Neutrophil (primary cell): ENCODE results near the gene DEFB132.

Source experiments
- H3K27ac ChIP-seq: fragments of 200-600 bp; sonication (generic); 2 replicates; pipeline ENCODE4 v1.5.1; 2016; ENCODE audit warnings: mild to moderate bottlenecking, moderate library complexity
- H3K27me3 ChIP-seq: fragments of 200-600 bp; sonication (generic); 2 replicates; pipeline ENCODE4 v1.6.0; 2016; ENCODE audit warnings: mild to moderate bottlenecking
- H3K36me3 ChIP-seq: fragments of 200-600 bp; sonication (generic); 2 replicates; pipeline ENCODE4 v1.5.1; 2017
- H3K4me1 ChIP-seq, 2 experiments: fragments of 200-600 bp in 1 of 2; sonication (generic) in 1 of 2; 1 replicate in 1 of 2; 2 replicates in 1 of 2; pipeline versions ENCODE4 v1.5.1 to v1.6.1; 2013 to 2016; ENCODE audit warnings: low read depth in 1 of 2, low read length in 1 of 2, mild to moderate bottlenecking in 1 of 2, moderate library complexity in 1 of 2; ENCODE audit not compliant: control insufficient read depth in 1 of 2, insufficient read depth in 1 of 2
- H3K4me3 ChIP-seq, 2 experiments: fragments of 200-600 bp in 1 of 2; sonication (generic) in 1 of 2; 1 replicate in 1 of 2; 2 replicates in 1 of 2; pipeline ENCODE4 v1.5.1; 2013 to 2016; ENCODE audit warnings: low read depth in 1 of 2, low read length in 1 of 2, mild to moderate bottlenecking in 1 of 2, moderate library complexity in 1 of 2
- H3K9me3 ChIP-seq: fragments of 200-600 bp; sonication (generic); 2 replicates; pipeline ENCODE4 v1.5.1; 2016
- CTCF ChIP-seq: fragments of 200-600 bp; sonication (generic); IDR thresholded peaks from 2 replicates; pipeline ENCODE4 v1.5.1; 2016; ENCODE audit warnings: antibody characterized with exemption

Gene DEFB132

GRCh38 chr20:257419-257818 lies at the start of gene DEFB132:
Gene DEFB132, plus strand, starts transcription at chr20:257724. Its CDS starts 55 bp downstream, at chr20:257779.
- Histone ChIP-seq H3K36me3 (no peaks in the 10 kb centered on the region), H3K9me3 (no peaks in the 10 kb centered on the region), H3K4me1 (peaks cover 0 to 7% of the 10 kb centered on the region in 2 experiments), H3K27me3 (no peaks in the 10 kb centered on the region), H3K4me3 (no peak within 1 kb of the TSS), H3K27ac (no peak within 1 kb of the TSS)
- TF ChIP-seq CTCF, result no peak

DNA sequence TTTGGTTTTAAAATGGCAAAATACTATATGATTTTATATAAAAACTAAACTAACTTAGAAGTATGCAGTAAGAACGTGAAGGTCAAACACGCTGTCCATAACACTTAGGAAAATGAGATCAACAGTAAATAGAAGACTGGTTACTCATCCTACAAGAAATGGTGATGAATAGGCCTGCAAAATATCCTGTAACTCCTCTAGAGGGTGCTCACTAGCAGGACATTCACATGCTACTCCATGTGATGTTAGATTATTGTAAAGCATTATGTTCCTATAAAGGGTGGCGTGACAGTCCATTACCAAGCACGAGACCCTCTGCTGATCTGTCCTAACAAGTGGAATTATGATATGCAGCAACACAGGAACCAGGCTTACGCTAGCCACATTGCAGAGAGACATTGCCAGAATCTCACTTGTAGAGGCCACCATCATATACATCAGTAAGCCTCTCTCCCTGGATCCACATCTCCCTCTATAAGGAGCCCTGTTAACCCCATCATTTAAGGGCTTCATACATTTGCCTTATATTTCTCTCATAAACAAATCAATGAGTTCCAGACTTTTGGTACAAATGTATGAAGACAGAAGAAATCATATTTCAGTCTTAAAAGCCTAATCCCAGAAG lies 48.5 kb upstream of the DEFB132 start:
- TF ChIP-seq CTCF, result no peak
- Histone ChIP-seq H3K27ac (no peak overlapping the region), H3K27me3 (peaks cover 11% of the 10 kb centered on the region), H3K4me3 (no peak overlapping the region), H3K4me1 (no peaks in the 10 kb centered on the region), H3K36me3 (no peaks in the 10 kb centered on the region), H3K9me3 (no peaks in the 10 kb centered on the region)

- Histone ChIP-seq H3K36me3 (no peaks in the 10 kb centered on the region), H3K27me3 (no peaks in the 10 kb centered on the region), H3K9me3 (no peaks in the 10 kb centered on the region), H3K4me3 (no peak overlapping the region), H3K27ac (no peak overlapping the region), H3K4me1 (no peaks in the 10 kb centered on the region)
- TF ChIP-seq CTCF, result no peak
These were observed 46.6 kb upstream of the DEFB132 start for GRCh38 chr20:210809-211502.

DNA sequence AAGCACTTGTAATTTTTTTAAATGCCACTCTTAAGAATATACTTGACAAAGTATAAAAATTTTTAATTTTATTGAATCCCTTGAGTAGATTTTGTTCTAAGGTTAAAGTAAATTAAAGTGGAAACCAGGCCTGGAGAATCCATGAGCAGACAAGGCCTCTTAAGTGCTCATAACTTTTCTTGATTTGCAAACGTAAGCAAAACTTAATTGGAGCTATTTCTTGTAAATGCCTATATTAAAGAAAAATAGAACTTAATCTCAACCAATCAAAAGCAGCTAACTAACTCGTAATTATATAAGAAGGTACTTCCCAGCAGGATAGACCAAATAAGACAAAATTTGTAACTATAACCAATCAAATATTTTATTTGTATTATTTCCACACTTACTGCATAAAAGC lies 43.1 kb upstream of the DEFB132 start:
- TF ChIP-seq CTCF, result no peak
- H3K27ac ChIP-seq, result no peak overlapping the region
- H3K4me3 ChIP-seq, result no peak overlapping the region
- H3K4me1 ChIP-seq, result no peaks in the 10 kb centered on the region
- H3K9me3 ChIP-seq, result no peaks in the 10 kb centered on the region
- H3K27me3 ChIP-seq, result peaks cover 8% of the 10 kb centered on the region
- no peaks in the 10 kb centered on the region for H3K36me3 ChIP-seq

DNA sequence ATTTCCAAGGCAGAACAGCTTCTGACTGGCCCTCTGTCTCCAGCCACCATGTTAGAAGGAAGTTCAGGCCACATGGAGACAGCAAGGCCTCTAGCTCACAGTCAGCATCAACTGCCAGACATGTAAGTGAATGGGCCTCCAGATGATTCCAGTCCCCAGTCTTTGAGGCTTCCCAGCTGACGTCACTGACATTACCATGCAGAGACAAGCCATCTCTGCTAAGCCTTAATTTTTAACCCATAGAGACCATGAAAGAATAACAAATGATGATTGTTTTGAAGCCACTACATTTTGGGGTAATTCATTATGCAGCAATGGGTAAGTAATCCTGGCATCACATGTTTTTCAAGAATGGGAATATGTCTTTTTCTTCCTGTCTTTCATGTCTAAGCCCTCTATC lies 41.7 kb upstream of the DEFB132 start:
- no peaks in the 10 kb centered on the region for H3K4me1 ChIP-seq
- no peak for TF ChIP-seq CTCF

More for the DNA sequence above, 41.7 kb upstream of the DEFB132 start:
- Histone ChIP-seq H3K27me3 (peaks cover 23% of the 10 kb centered on the region), H3K9me3 (no peaks in the 10 kb centered on the region), H3K27ac (no peak overlapping the region), H3K4me3 (no peak overlapping the region), H3K36me3 (no peaks in the 10 kb centered on the region)
